Loucy (cell line): Measurements from ENCODE around the gene ZNF296.

Experiments used
- H2AFZ ChIP-seq: fragments of 200-600 bp; sonication (generic); 2 replicates; pipeline ENCODE4 v1.6.0; 2016; ENCODE audit warnings: antibody characterized with exemption, mild to moderate bottlenecking, low read length, moderate library complexity
- H3F3A ChIP-seq: fragments of 200-600 bp; 2 replicates; pipeline ENCODE4 v1.6.0; 2016; ENCODE audit warnings: antibody characterized with exemption, low read depth, mild to moderate bottlenecking
- H3K27me3 ChIP-seq: fragments of 200-600 bp; sonication (generic); 2 replicates; pipeline ENCODE4 v1.6.1; 2014; ENCODE audit warnings: low read length, mild to moderate bottlenecking; ENCODE audit not compliant: insufficient read depth, poor library complexity, severe bottlenecking
- H3K36me3 ChIP-seq: fragments of 200-600 bp; sonication (generic); 2 replicates; pipeline ENCODE4 v1.6.1; 2016; ENCODE audit warnings: low read length; ENCODE audit not compliant: insufficient read depth
- H3K4me1 ChIP-seq: fragments of 200-600 bp; sonication (generic); 2 replicates; pipeline ENCODE4 v1.5.1; 2014; ENCODE audit warnings: low read length, mild to moderate bottlenecking; ENCODE audit not compliant: insufficient read depth, poor library complexity, severe bottlenecking
- H3K4me2 ChIP-seq: fragments of 200-600 bp; sonication (generic); 2 replicates; pipeline ENCODE4 v1.6.0; 2014; ENCODE audit warnings: antibody characterized with exemption, low read length, low read depth, mild to moderate bottlenecking; ENCODE audit not compliant: poor library complexity, severe bottlenecking
- H3K4me3 ChIP-seq: fragments of 200-600 bp; sonication (generic); 2 replicates; pipeline ENCODE4 v1.5.1; 2014; ENCODE audit warnings: low read length, mild to moderate bottlenecking, mixed read lengths; ENCODE audit not compliant: poor library complexity, severe bottlenecking
- H3K79me2 ChIP-seq: fragments of 200-600 bp; sonication (generic); 2 replicates; pipeline ENCODE4 v1.6.1; 2014; ENCODE audit warnings: low read length; ENCODE audit not compliant: insufficient read depth
- H3K9ac ChIP-seq: fragments of 200-600 bp; sonication (generic); 2 replicates; pipeline ENCODE4 v1.6.0; 2014; ENCODE audit warnings: mild to moderate bottlenecking, low read depth, low read length, moderate library complexity; ENCODE audit not compliant: poor library complexity, severe bottlenecking
- H3K9me2 ChIP-seq: fragments of 200-600 bp; sonication (generic); replicated peaks from 2 replicates; pipeline ENCODE4 v1.6.1; 2016; ENCODE audit warnings: low read depth, low read length, mixed read lengths
- H3K9me3 ChIP-seq: fragments of 200-600 bp; sonication (generic); 2 replicates; pipeline ENCODE4 v1.6.1; 2014; ENCODE audit warnings: mild to moderate bottlenecking, antibody characterized with exemption, low read length, low read depth; ENCODE audit not compliant: insufficient read depth
- H4K20me1 ChIP-seq: fragments of 200-600 bp; sonication (generic); 2 replicates; pipeline ENCODE4 v1.6.0; 2014; ENCODE audit warnings: antibody characterized with exemption, low read length, mild to moderate bottlenecking; ENCODE audit not compliant: insufficient read depth, poor library complexity, severe bottlenecking
- CTCF ChIP-seq: fragments of 200-600 bp; sonication (generic); conservative IDR thresholded peaks from 2 replicates; pipeline ENCODE4 v1.5.1; 2014; ENCODE audit warnings: mild to moderate bottlenecking, antibody characterized with exemption, low read length
- EZH2phosphoT487 ChIP-seq: fragments of 200-600 bp; IDR thresholded peaks from 2 replicates; pipeline ENCODE4 v1.6.1; 2018; ENCODE audit warnings: antibody characterized with exemption, mild to moderate bottlenecking, moderate library complexity, borderline replicate concordance

Gene ZNF296

DNA sequence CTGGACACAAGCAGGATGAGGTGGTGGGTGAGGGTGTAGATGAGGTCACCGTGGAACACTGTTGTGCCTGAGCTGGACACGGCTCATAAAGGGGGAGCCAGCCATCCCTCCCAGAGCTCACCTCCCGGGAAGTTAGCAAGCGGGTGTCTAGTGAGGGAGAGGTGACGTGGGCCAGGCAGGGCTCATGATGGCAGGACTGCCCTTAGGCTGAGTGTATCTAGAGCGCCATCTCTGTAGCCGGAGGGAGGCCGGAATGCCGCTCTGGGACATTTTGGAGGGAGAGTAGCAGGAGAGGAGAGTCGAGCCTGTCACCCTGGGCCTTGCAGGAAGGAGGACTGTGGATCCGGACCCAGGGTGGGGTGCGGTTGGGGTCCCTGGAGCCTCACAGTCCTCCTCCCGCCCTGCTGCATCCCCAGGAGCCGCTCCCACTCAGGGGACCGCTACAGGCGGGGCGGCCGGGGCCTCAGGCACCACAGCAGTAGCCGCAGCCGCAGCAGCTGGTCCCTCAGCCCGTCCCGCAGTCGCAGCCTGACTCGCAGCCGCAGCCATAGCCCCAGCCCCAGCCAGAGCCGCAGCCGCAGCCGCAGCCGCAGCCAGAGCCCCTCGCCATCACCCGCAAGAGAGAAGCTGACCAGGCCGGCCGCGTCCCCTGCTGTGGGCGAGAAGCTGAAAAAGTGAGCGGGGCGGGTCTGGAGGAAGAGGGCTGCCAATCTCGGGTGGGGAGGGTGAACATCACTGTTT is 9.2 kb downstream of the ZNF296 start:
- TF ChIP-seq EZH2phosphoT487 = no peak
- no peak for TF ChIP-seq CTCF
- Histone ChIP-seq H3K9ac (no peak overlapping the region), H3K4me3 (no peak overlapping the region), H4K20me1 (no peaks in the 10 kb centered on the region), H3K79me2 (no peaks in the 10 kb centered on the region), H3F3A (no peaks in the 10 kb centered on the region), H3K4me1 (no peaks in the 10 kb centered on the region), H2AFZ (no peak overlapping the region), H3K36me3 (peaks cover 61% of the 10 kb centered on the region; the same call in 1 of the 2 replicates), H3K27me3 (no peaks in the 10 kb centered on the region), H3K9me2 (no peaks in the 10 kb centered on the region), H3K9me3 (no peaks in the 10 kb centered on the region), H3K4me2 (no peak overlapping the region)

GRCh38 chr19:45063851-45064801 is 12.2 kb downstream of the ZNF296 start:
- H2AFZ ChIP-seq = no peak overlapping the region
- no peak overlapping the region for H3K9ac ChIP-seq
- H3K4me1 ChIP-seq = no peaks in the 10 kb centered on the region
- H3K36me3 ChIP-seq = peaks cover 74% of the 10 kb centered on the region; the same call in 1 of the 2 replicates
- no peaks in the 10 kb centered on the region for H3K27me3 ChIP-seq
- no peaks in the 10 kb centered on the region for H3K9me2 ChIP-seq
- H4K20me1 ChIP-seq = peaks cover 6% of the 10 kb centered on the region
- TF ChIP-seq EZH2phosphoT487 (no peak), CTCF (no peak)
- no peaks in the 10 kb centered on the region for H3K9me3 ChIP-seq
- H3K4me2 ChIP-seq = no peak overlapping the region
- no peaks in the 10 kb centered on the region for H3F3A ChIP-seq
- no peaks in the 10 kb centered on the region for H3K79me2 ChIP-seq
- H3K4me3 ChIP-seq = no peak overlapping the region

GRCh38 chr19:45061965-45062364 is 14.3 kb downstream of the ZNF296 start:
- Histone ChIP-seq H3K9me2 (no peaks in the 10 kb centered on the region), H3K36me3 (peaks cover 81% of the 10 kb centered on the region; the same call in 1 of the 2 replicates), H2AFZ (no peak overlapping the region), H3K4me2 (no peak overlapping the region), H3K27me3 (no peaks in the 10 kb centered on the region), H3F3A (no peaks in the 10 kb centered on the region), H3K4me1 (no peaks in the 10 kb centered on the region), H4K20me1 (peaks cover 8% of the 10 kb centered on the region), H3K9me3 (no peaks in the 10 kb centered on the region), H3K4me3 (no peak overlapping the region), H3K79me2 (no peaks in the 10 kb centered on the region), H3K9ac (no peak overlapping the region)
- no peak for TF ChIP-seq EZH2phosphoT487
- no peak for TF ChIP-seq CTCF
